Cardiac muscle cell (in vitro differentiated cells and primary cell): ENCODE results near the gene CREG2. TPM values are rescaled to one million over a fixed set of nuclear protein-coding genes. Genes with fewer than 3 reads are reported as not detected.

Experiments used
- DNase-seq, 2 donors: peaks; one replicate each; pipeline versions ENCODE4 v3.0.0 to v3.0.0-alpha.2; 2010 to 2017; ENCODE audit warnings: low read depth in 1 of 2, low spot score in 1 of 2
- H3K27ac ChIP-seq: fragments of 200-600 bp; sonication (generic); 2 replicates; pipeline ENCODE4 v1.5.1; 2016
- H3K27me3 ChIP-seq: fragments of 200-600 bp; sonication (generic); 2 replicates; pipeline ENCODE4 v1.6.0; 2016; ENCODE audit warnings: control low read depth
- H3K36me3 ChIP-seq: fragments of 200-600 bp; sonication (generic); 2 replicates; pipeline ENCODE4 v1.5.1; 2016; ENCODE audit warnings: control low read depth
- H3K4me1 ChIP-seq: fragments of 200-600 bp; sonication (generic); 2 replicates; pipeline ENCODE4 v1.8.1; 2017; ENCODE audit warnings: low read depth, mild to moderate bottlenecking, mixed run types
- H3K4me3 ChIP-seq: fragments of 200-600 bp; sonication (generic); 2 replicates; pipeline ENCODE4 v1.5.1; 2016; ENCODE audit warnings: mild to moderate bottlenecking
- H3K9me3 ChIP-seq: fragments of 200-600 bp; sonication (generic); 2 replicates; pipeline ENCODE4 v1.5.1; 2017; ENCODE audit warnings: low read depth, mild to moderate bottlenecking, control low read depth
- CTCF ChIP-seq: IDR thresholded peaks from 2 replicates; pipeline ENCODE4 v1.5.1; 2012; ENCODE audit warnings: low read depth, mild to moderate bottlenecking, low read length
- polyA plus RNA-seq: library from polyadenylated mRNA; unstranded; fragments of >200 nt; fragmentation: Nextera tagmentation; extraction: Ambion mirVana; gene quantifications from 2 replicates; pipeline ENCODE4 v1.2.1, GENCODE V29; 2016
- total RNA-seq: library from RNA; depleted of rRNA; stranded (reverse); fragments of >200 nt; gene quantifications from 2 replicates; pipeline ENCODE4 v1.2.3, GENCODE V29; 2016

CREG2 gene
- total and polyA plus RNA-seq, 2 experiments from 2014 or later: 2.2 to 4.9 TPM

GRCh38 chr2:101409699-101410098, 22.4 kb upstream of the CREG2 start:
- Histone ChIP-seq H3K4me1 (no peaks in the 10 kb centered on the region), H3K36me3 (no peaks in the 10 kb centered on the region), H3K9me3 (no peaks in the 10 kb centered on the region), H3K27ac (no peak overlapping the region), H3K27me3 (no peaks in the 10 kb centered on the region), H3K4me3 (no peak overlapping the region)
- DNase-seq: no peak
- no peak for TF ChIP-seq CTCF

- no peak for TF ChIP-seq CTCF
- Histone ChIP-seq H3K4me1 (no peaks in the 10 kb centered on the region), H3K36me3 (no peaks in the 10 kb centered on the region), H3K27ac (no peak overlapping the region), H3K27me3 (no peaks in the 10 kb centered on the region), H3K9me3 (no peaks in the 10 kb centered on the region), H3K4me3 (no peak overlapping the region)
- no peak for DNase-seq
Observed at GRCh38 chr2:101408925-101409324, 21.6 kb upstream of the CREG2 start.

GRCh38 chr2:101405351-101405899, 18.1 kb upstream of the CREG2 start:
- DNase-seq: no peak
- Histone ChIP-seq H3K27ac (no peak overlapping the region), H3K36me3 (no peaks in the 10 kb centered on the region), H3K4me1 (no peaks in the 10 kb centered on the region), H3K9me3 (no peaks in the 10 kb centered on the region), H3K4me3 (no peak overlapping the region), H3K27me3 (no peaks in the 10 kb centered on the region)
- no peak for TF ChIP-seq CTCF

GRCh38 chr2:101403745-101404144, 16.4 kb upstream of the CREG2 start:
- H3K27me3 ChIP-seq: no peaks in the 10 kb centered on the region
- no peaks in the 10 kb centered on the region for H3K36me3 ChIP-seq
- no peak overlapping the region for H3K27ac ChIP-seq
- H3K9me3 ChIP-seq: no peaks in the 10 kb centered on the region
- H3K4me3 ChIP-seq: no peak overlapping the region
- no peak for TF ChIP-seq CTCF
- no peak for DNase-seq
- no peaks in the 10 kb centered on the region for H3K4me1 ChIP-seq

- no peaks in the 10 kb centered on the region for H3K9me3 ChIP-seq
- H3K36me3 ChIP-seq: no peaks in the 10 kb centered on the region
- no peaks in the 10 kb centered on the region for H3K27me3 ChIP-seq
- no peak for TF ChIP-seq CTCF
- H3K4me1 ChIP-seq: no peaks in the 10 kb centered on the region
- no peak overlapping the region for H3K27ac ChIP-seq
- DNase-seq: no peak
- no peak overlapping the region for H3K4me3 ChIP-seq
Observed at GRCh38 chr2:101402630-101403029, 15.3 kb upstream of the CREG2 start.

GRCh38 chr2:101401906-101402305, 14.6 kb upstream of the CREG2 start:
- no peaks in the 10 kb centered on the region for H3K9me3 ChIP-seq
- DNase-seq: no peak
- TF ChIP-seq CTCF: no peak
- no peaks in the 10 kb centered on the region for H3K4me1 ChIP-seq
- no peaks in the 10 kb centered on the region for H3K36me3 ChIP-seq
- H3K27ac ChIP-seq: no peak overlapping the region
- H3K4me3 ChIP-seq: no peak overlapping the region
- no peaks in the 10 kb centered on the region for H3K27me3 ChIP-seq
